CD4-positive, alpha-beta memory T cell (primary cell): ENCODE measurements around the gene DCTN1. TPM values are rescaled to one million over a fixed set of nuclear protein-coding genes. Genes with fewer than 3 reads are reported as not detected.

ENCODE experiments used
- CTCF ChIA-PET: fragments of 350-600 bp; sonication (Branson Sonifier 250); formaldehyde crosslinking; loops from one replicate; lab custom pipeline; 2021; ENCODE audit warnings: inconsistent platforms; ENCODE audit not compliant: partially characterized antibody; lab: Charles Lee
- POLR2A ChIA-PET: fragments of 350-600 bp; sonication (Branson Sonifier 250); formaldehyde crosslinking; loops from one replicate; lab custom pipeline; 2021; ENCODE audit not compliant: partially characterized antibody; lab: Charles Lee
- DNase-seq, 5 donors: peaks; one replicate each; pipeline versions ENCODE4 v3.0.0 to v3.0.0-alpha.2; 2020 to 2022; ENCODE audit warnings: mixed read lengths in 1 of 5
- H3K27ac ChIP-seq: one replicate; pipeline ENCODE4 v1.7.0; 2013; ENCODE audit warnings: low read depth, low read length
- H3K27me3 ChIP-seq: 2 replicates; pipeline ENCODE4 v1.7.0; 2013; ENCODE audit warnings: mild to moderate bottlenecking, low read length, moderate library complexity; ENCODE audit not compliant: insufficient read depth
- H3K36me3 ChIP-seq: 2 replicates; pipeline ENCODE4 v1.7.0; 2013; ENCODE audit warnings: mild to moderate bottlenecking, low read length, moderate library complexity; ENCODE audit not compliant: insufficient read depth
- H3K4me1 ChIP-seq: 2 replicates; pipeline ENCODE4 v1.7.0; 2013; ENCODE audit warnings: mild to moderate bottlenecking, low read length, moderate library complexity; ENCODE audit not compliant: insufficient read depth
- H3K4me3 ChIP-seq, 2 donors: one replicate each; pipeline ENCODE4 v1.7.0; 2013; ENCODE audit warnings: low read length in 2 of 2, mild to moderate bottlenecking in 1 of 2
- H3K9me3 ChIP-seq, 2 donors: one replicate each; pipeline ENCODE4 v1.7.0; 2013; ENCODE audit warnings: low read length in 2 of 2, control low read depth in 1 of 2; ENCODE audit not compliant: control insufficient read depth in 1 of 2
- H3K27ac Mint-ChIP-seq, 7 donors: one replicate each; pipeline ENCODE4 v1.8.0; 2020 to 2021; ENCODE audit warnings: mixed read lengths in 7 of 7, mild to moderate bottlenecking in 6 of 7, inconsistent platforms in 3 of 7, moderate library complexity in 3 of 7
- H3K27me3 Mint-ChIP-seq, 2 donors: one replicate each; pipeline ENCODE4 v1.8.0; 2020 to 2021; ENCODE audit warnings: mixed read lengths in 2 of 2
- H3K36me3 Mint-ChIP-seq, 2 donors: one replicate each; pipeline ENCODE4 v1.8.0; 2020 to 2021; ENCODE audit warnings: mixed read lengths in 2 of 2, inconsistent platforms in 1 of 2, mild to moderate bottlenecking in 1 of 2
- H3K4me1 Mint-ChIP-seq, 4 donors: one replicate each; pipeline ENCODE4 v1.8.0; 2020 to 2021; ENCODE audit warnings: mixed read lengths in 4 of 4, mild to moderate bottlenecking in 1 of 4
- H3K4me3 Mint-ChIP-seq, 8 donors: one replicate each; pipeline ENCODE4 v1.8.0; 2020 to 2021; ENCODE audit warnings: mixed read lengths in 8 of 8, mild to moderate bottlenecking in 7 of 8, moderate library complexity in 6 of 8, inconsistent platforms in 3 of 8
- H3K9me3 Mint-ChIP-seq, 8 donors: one replicate each; pipeline ENCODE4 v1.8.0; 2020 to 2021; ENCODE audit warnings: mixed read lengths in 8 of 8, mild to moderate bottlenecking in 5 of 8, inconsistent platforms in 3 of 8, moderate library complexity in 1 of 8
- intact Hi-C: fragments of 100-400 bp; cut with micrococcal nuclease; formaldehyde crosslinking; loops from one replicate; pipeline ENCODE4 v1.15.1; 2023
- polyA plus RNA-seq, 2 donors: library from polyadenylated mRNA; unstranded; fragments of 300-500 nt; fragmentation: Illumina TruSeq; gene quantifications; one replicate each; pipeline ENCODE4 v1.2.3, GENCODE V29; 2021
- total RNA-seq, 2 experiments: library from RNA; stranded (reverse); gene quantifications; one replicate each; pipeline ENCODE4 v1.2.3, GENCODE V29; 2021

DCTN1 gene
- total and polyA plus RNA-seq, 4 experiments from 2014 or later, result 24.4 to 115 (median 91.6) TPM

DNA sequence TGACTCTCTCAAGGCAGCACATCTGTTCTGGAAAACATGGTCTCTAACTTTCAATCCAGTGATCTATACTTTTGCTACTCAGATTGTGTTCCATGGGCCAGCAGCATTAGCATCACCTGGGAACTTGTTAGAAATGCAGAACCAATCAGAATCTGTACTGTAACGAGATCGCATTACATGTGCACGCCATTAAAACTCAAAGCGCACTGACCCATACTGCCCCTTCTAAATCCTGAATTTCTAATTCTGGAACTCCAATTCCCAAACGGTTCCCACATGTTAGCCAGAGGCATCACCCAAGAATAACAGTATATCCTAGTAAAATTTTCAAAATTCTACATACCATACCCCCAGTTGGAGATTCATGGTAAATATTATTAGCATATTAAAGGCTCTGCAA is 10.5 kb upstream of the DCTN1 start:
- DNase-seq, result no peak
- Mint-ChIP-seq H3K36me3 (peaks cover 0 to 5% of the 10 kb centered on the region in 2 donors), H3K27me3 (peaks cover 0 to 5% of the 10 kb centered on the region in 2 donors), H3K27ac (peak overlapping the region in 3 of 7 donors; percentile 28 to 40 (median 32)), H3K4me1 (peaks cover 5 to 13% (median 6%) of the 10 kb centered on the region in 4 donors), H3K9me3 (no peaks in the 10 kb centered on the region), H3K4me3 (peak overlapping the region in 4 of 8 donors; percentile 53 to 99 (median 84))
- POLR2A ChIA-PET, result interaction anchor here (0.7 to 2.6 kb wide), 11 partner anchors 12 to 653 kb away, joined by 3 to 34 read pairs (median 4); partner anchors contain the start of genes C2orf81, INO80B, MOB1A and TPRKB
- no peaks in the 10 kb centered on the region for H3K36me3 ChIP-seq
- no peak overlapping the region for H3K27ac ChIP-seq
- intact Hi-C loops, result loop anchor here (1.0 to 10.0 kb wide), 7 partner anchors 64 to 1318 kb away; partner anchors contain the start of genes DOK1, LOXL3, MTHFD2 and SFXN5
- H3K9me3 ChIP-seq, result no peaks in the 10 kb centered on the region
- CTCF ChIA-PET, result interaction anchor here (1.0 to 4.0 kb wide), 15 partner anchors 8 to 198 kb away, joined by 3 to 22 read pairs (median 6); partner anchors contain the start of genes AUP1, HTRA2, INO80B and MTHFD2
- no peaks in the 10 kb centered on the region for H3K27me3 ChIP-seq
- H3K4me1 ChIP-seq, result peaks cover 27% of the 10 kb centered on the region
- H3K4me3 ChIP-seq, result no peak overlapping the region

DNA sequence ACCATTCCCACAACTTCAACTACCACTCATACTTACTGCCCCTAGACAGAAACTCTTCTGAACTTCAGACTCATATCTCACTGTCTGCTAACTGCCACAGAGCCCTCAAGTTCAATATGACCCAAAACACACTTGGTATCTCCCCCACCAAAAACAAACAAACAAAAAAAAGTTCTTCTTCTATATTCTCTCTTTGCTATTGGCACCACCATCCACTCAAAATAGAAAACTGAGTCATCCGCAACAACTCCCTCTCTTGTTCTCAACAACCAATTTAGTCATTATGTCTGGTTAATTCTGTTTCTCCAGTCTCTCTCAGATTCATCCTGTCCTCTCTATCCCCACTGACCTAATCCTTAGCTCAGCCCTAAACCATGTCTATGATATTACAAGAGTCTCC is 7.2 kb upstream of the DCTN1 start:
- no peak overlapping the region for H3K4me3 Mint-ChIP-seq
- intact Hi-C loops, result no loop called here
- POLR2A ChIA-PET, result no interaction called here

GRCh38 chr2:74385396-74385795 is 5.3 kb upstream of the DCTN1 start:
- DNase-seq, result no peak
- no peaks in the 10 kb centered on the region for H3K27me3 ChIP-seq
- Mint-ChIP-seq H3K4me3 (no peak overlapping the region), H3K36me3 (peaks cover 3 to 15% of the 10 kb centered on the region in 2 donors), H3K27me3 (no peaks in the 10 kb centered on the region), H3K4me1 (peaks cover 10 to 25% (median 16%) of the 10 kb centered on the region in 4 donors), H3K27ac (no peak overlapping the region), H3K9me3 (no peaks in the 10 kb centered on the region)
- peaks cover 35% of the 10 kb centered on the region for H3K4me1 ChIP-seq
- no peak overlapping the region for H3K27ac ChIP-seq
- H3K9me3 ChIP-seq, result no peaks in the 10 kb centered on the region
- CTCF ChIA-PET, result interaction anchor here (1.2 kb wide), 1 partner anchor 50 kb away, joined by 4 read pairs; no protein-coding TSS in a partner anchor
- H3K4me3 ChIP-seq, result no peak overlapping the region
- POLR2A ChIA-PET, result no interaction called here
- intact Hi-C loops, result no loop called here
- H3K36me3 ChIP-seq, result peaks cover 3% of the 10 kb centered on the region

More for the DNA sequence above, 7.2 kb upstream of the DCTN1 start:
- no peak overlapping the region for H3K27ac Mint-ChIP-seq
- Histone ChIP-seq H3K4me1 (peaks cover 27% of the 10 kb centered on the region), H3K9me3 (no peaks in the 10 kb centered on the region), H3K36me3 (no peaks in the 10 kb centered on the region), H3K4me3 (no peak overlapping the region), H3K27me3 (no peaks in the 10 kb centered on the region), H3K27ac (no peak overlapping the region)
- peaks cover 6 to 15% (median 9%) of the 10 kb centered on the region in 4 donors for H3K4me1 Mint-ChIP-seq
- H3K36me3 Mint-ChIP-seq, result peaks cover 3 to 13% of the 10 kb centered on the region in 2 donors
- H3K27me3 Mint-ChIP-seq, result no peaks in the 10 kb centered on the region
- H3K9me3 Mint-ChIP-seq, result no peaks in the 10 kb centered on the region
- CTCF ChIA-PET, result interaction anchor here (1.2 kb wide), 1 partner anchor 52 kb away, joined by 3 read pairs; no protein-coding TSS in a partner anchor
- no peak for DNase-seq

- H3K4me3 ChIP-seq, result no peak overlapping the region
- Mint-ChIP-seq H3K4me3 (no peak overlapping the region), H3K36me3 (peaks cover 3 to 17% of the 10 kb centered on the region in 2 donors), H3K27ac (peak overlapping the region in 1 of 7 donors; percentile 8), H3K4me1 (peaks cover 18 to 37% (median 25%) of the 10 kb centered on the region in 4 donors), H3K9me3 (no peaks in the 10 kb centered on the region), H3K27me3 (no peaks in the 10 kb centered on the region)
- H3K27me3 ChIP-seq, result no peaks in the 10 kb centered on the region
- H3K27ac ChIP-seq, result no peak overlapping the region
- POLR2A ChIA-PET, result no interaction called here
- no peak for DNase-seq
- H3K4me1 ChIP-seq, result peaks cover 33% of the 10 kb centered on the region
- no peaks in the 10 kb centered on the region for H3K9me3 ChIP-seq
- intact Hi-C loops, result no loop called here
- peaks cover 3% of the 10 kb centered on the region for H3K36me3 ChIP-seq
- CTCF ChIA-PET, result no interaction called here
Observed at GRCh38 chr2:74384051-74384450, 3.9 kb upstream of the DCTN1 start.

GRCh38 chr2:74383254-74383653 is 3.1 kb upstream of the DCTN1 start:
- no peak overlapping the region for H3K4me3 ChIP-seq
- H3K27me3 ChIP-seq, result no peaks in the 10 kb centered on the region
- no peak overlapping the region for H3K4me3 Mint-ChIP-seq
- POLR2A ChIA-PET, result interaction anchor here (1.0 kb wide), 1 partner anchor 9 kb away, joined by 6 read pairs; no protein-coding TSS in a partner anchor
- H3K4me1 ChIP-seq, result peaks cover 28% of the 10 kb centered on the region
- intact Hi-C loops, result no loop called here
- CTCF ChIA-PET, result interaction anchor here (2.3 kb wide), 1 partner anchor 8 kb away, joined by 9 read pairs; no protein-coding TSS in a partner anchor
- H3K27me3 Mint-ChIP-seq, result no peaks in the 10 kb centered on the region
- H3K36me3 ChIP-seq, result peaks cover 3% of the 10 kb centered on the region
- peaks cover 21 to 41% (median 30%) of the 10 kb centered on the region in 4 donors for H3K4me1 Mint-ChIP-seq
- H3K9me3 ChIP-seq, result no peaks in the 10 kb centered on the region
- H3K27ac Mint-ChIP-seq, result peak overlapping the region in 2 of 7 donors; percentile 1 to 44
- H3K36me3 Mint-ChIP-seq, result peaks cover 7 to 23% of the 10 kb centered on the region in 2 donors
- DNase-seq, result no peak
- H3K27ac ChIP-seq, result no peak overlapping the region
- no peaks in the 10 kb centered on the region for H3K9me3 Mint-ChIP-seq

DNA sequence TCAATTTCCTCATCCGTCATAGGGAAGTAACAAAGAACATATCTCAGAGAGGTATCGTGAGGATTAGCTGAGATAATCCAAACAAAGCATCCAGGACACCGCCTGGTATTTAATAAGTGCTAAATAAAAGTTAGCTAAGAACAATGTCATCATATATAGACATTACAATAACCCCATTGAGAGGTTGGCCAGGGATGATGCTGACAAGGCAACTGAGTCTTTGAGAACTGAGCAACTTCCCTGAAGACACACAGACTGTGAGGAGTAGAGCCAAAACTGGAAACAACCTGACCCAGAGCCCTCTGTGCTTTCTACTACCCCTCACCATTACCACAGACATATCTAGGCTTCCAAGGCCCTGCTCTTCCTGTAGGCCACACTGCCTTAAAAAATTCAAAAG is 1.6 kb upstream of the DCTN1 start:
- peaks cover 18 to 35% of the 10 kb centered on the region in 2 donors for H3K36me3 Mint-ChIP-seq
- no peak overlapping the region for H3K27ac ChIP-seq
- peaks cover 15% of the 10 kb centered on the region for H3K36me3 ChIP-seq
- POLR2A ChIA-PET, result no interaction called here
- H3K9me3 Mint-ChIP-seq, result no peaks in the 10 kb centered on the region
- DNase-seq, result no peak
- no peak overlapping the region for H3K4me3 ChIP-seq
- peak overlapping the region in 4 of 7 donors; percentile 18 to 90 (median 60) for H3K27ac Mint-ChIP-seq
- intact Hi-C loops, result no loop called here
- CTCF ChIA-PET, result interaction anchor here (1.2 to 2.3 kb wide), 2 partner anchors 9 to 208 kb away, joined by 3 to 9 read pairs; no protein-coding TSS in a partner anchor
- H3K27me3 ChIP-seq, result no peaks in the 10 kb centered on the region
- H3K4me1 Mint-ChIP-seq, result peaks cover 21 to 41% (median 31%) of the 10 kb centered on the region in 4 donors
- peaks cover 28% of the 10 kb centered on the region for H3K4me1 ChIP-seq
- peak overlapping the region in 1 of 8 donors; percentile 37 for H3K4me3 Mint-ChIP-seq
- H3K9me3 ChIP-seq, result no peaks in the 10 kb centered on the region
- H3K27me3 Mint-ChIP-seq, result no peaks in the 10 kb centered on the region

DNA sequence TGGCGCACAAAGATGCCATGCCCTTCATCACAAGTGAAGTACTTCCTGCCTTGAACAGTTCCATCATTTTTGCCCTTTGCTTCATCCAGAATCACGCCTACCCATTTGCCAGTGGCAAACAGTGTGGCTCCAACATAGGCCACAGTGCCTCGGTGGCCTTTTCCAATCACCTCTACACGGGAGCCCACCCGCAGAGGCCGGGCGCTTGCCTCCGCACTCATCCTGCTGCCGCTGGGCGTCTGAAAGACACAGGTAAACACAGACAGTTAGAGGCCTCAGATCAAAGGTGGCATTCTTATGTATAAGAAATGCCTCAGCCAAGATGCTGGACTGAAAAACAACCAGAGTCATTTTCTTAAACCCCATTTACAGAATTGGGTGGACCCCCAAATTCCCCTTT is 2.1 kb downstream of the DCTN1 start:
- peaks cover 22 to 38% (median 32%) of the 10 kb centered on the region in 4 donors for H3K4me1 Mint-ChIP-seq
- Histone ChIP-seq H3K27ac (no peak overlapping the region), H3K9me3 (no peaks in the 10 kb centered on the region), H3K4me1 (peaks cover 28% of the 10 kb centered on the region), H3K27me3 (no peaks in the 10 kb centered on the region), H3K4me3 (no peak overlapping the region), H3K36me3 (peaks cover 21% of the 10 kb centered on the region)
- CTCF ChIA-PET, result no interaction called here
- no peaks in the 10 kb centered on the region for H3K9me3 Mint-ChIP-seq
- H3K27ac Mint-ChIP-seq, result no peak overlapping the region
- no peak overlapping the region for H3K4me3 Mint-ChIP-seq
- peaks cover 26 to 49% of the 10 kb centered on the region in 2 donors for H3K36me3 Mint-ChIP-seq
- no peak for DNase-seq
- intact Hi-C loops, result no loop called here
- no peaks in the 10 kb centered on the region for H3K27me3 Mint-ChIP-seq
- POLR2A ChIA-PET, result no interaction called here
